ENCODE results near the gene ITFG2. TPM values are rescaled to one million over a fixed set of nuclear protein-coding genes. Genes with fewer than 3 reads are reported as not detected.
A peak's percentile ranks its signal among the peaks of the same experiment; 100 is the strongest.

The ITFG2 gene
- total RNA-seq, 1 experiment from 2014 or later = 23.9 TPM

DNA sequence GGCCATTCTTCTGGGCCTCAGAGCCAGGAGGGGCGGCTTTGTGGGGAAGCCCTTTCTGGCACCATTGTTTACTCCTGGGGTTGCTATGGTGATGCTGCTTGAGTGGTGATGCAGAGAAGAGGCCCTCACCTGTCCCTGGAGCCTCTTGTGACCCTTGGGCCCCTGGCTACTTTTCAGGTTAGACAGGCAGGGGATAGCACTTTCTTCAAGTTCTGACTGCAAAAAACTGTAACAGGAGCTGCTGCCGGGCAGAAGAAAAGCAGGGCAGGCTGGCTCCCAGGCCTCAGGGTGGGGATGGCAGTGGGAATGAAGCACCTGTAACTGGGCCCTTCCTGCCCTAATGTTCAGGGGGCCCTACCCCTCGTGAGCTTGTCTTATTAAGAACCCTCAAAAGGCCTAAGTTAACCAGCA is 44.6 kb downstream of the ITFG2 start, which contains the start of gene TEX52:
Gene TEX52 (minus strand): TSS at position 19 of the 411 bp plus-strand sequence. CDS start 13 bp downstream, at position 6.
- ATAC-seq = peak; percentile 55

DNA sequence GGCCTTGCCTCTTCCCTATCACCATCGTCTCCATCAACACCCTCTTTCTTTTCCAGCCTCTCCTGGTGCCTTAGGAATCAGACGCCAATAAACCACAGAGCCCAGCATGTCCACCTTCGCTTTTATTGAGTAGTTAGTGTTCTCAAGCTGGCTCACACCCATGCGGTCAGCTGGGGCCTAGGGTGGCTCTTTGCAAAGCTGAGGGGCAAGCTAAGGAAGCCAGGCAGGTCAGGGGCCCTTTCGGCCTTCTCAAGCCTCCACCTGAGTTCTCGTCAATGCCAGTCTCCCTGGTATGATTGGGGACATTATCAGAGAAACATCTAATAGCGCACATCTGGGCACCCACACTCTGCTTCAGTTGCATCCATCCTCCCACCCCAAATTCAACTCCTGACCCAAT is 45.1 kb downstream of the ITFG2 start:
- ATAC-seq (no peak), DNase-seq (ENCODE audit: low spot score) (no peak)
- Mint-ChIP-seq H3K4me3 (no peak overlapping the region), H3K4me1 (peaks cover 3% of the 10 kb centered on the region; the same call in 1 of the 2 replicates), H3K36me3 (peaks cover 34% of the 10 kb centered on the region), H3K9me3 (no peaks in the 10 kb centered on the region), H3K27me3 (ENCODE audit: low read depth) (no peaks in the 10 kb centered on the region; the same call in 1 of the 2 replicates), H3K27ac (no peak overlapping the region)
- ChIA-PET CTCF (interaction anchor here (1.0 to 4.2 kb wide), 4 partner anchors 12 to 184 kb away, joined by 4 to 24 read pairs (median 8); no protein-coding TSS in a partner anchor), POLR2A (interaction anchor here (0.7 to 1.1 kb wide), 2 partner anchors 20 to 33 kb away, joined by 3 to 4 read pairs; partner anchors contain the start of genes FOXM1 and RHNO1)
- TF ChIP-seq, protein P1, sequence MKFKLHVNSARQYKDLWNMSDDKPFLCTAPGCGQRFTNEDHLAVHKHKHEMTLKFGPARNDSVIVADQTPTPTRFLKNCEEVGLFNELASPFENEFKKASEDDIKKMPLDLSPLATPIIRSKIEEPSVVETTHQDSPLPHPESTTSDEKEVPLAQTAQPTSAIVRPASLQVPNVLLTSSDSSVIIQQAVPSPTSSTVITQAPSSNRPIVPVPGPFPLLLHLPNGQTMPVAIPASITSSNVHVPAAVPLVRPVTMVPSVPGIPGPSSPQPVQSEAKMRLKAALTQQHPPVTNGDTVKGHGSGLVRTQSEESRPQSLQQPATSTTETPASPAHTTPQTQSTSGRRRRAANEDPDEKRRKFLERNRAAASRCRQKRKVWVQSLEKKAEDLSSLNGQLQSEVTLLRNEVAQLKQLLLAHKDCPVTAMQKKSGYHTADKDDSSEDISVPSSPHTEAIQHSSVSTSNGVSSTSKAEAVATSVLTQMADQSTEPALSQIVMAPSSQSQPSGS (CRISPR knock-in tag; IDR thresholded peaks at IDR 0.05; ENCODE audit: borderline replicate concordance, low read depth) = no peak
- no peak for TF ChIP-seq FOXK1 (CRISPR knock-in tag; IDR thresholded peaks at IDR 0.05)
- no peak for TF ChIP-seq TEAD4 (CRISPR knock-in tag; IDR thresholded peaks at IDR 0.05)
- TF ChIP-seq ERG (CRISPR knock-in tag; IDR thresholded peaks at IDR 0.05) = no peak
- TF ChIP-seq, protein P2, sequence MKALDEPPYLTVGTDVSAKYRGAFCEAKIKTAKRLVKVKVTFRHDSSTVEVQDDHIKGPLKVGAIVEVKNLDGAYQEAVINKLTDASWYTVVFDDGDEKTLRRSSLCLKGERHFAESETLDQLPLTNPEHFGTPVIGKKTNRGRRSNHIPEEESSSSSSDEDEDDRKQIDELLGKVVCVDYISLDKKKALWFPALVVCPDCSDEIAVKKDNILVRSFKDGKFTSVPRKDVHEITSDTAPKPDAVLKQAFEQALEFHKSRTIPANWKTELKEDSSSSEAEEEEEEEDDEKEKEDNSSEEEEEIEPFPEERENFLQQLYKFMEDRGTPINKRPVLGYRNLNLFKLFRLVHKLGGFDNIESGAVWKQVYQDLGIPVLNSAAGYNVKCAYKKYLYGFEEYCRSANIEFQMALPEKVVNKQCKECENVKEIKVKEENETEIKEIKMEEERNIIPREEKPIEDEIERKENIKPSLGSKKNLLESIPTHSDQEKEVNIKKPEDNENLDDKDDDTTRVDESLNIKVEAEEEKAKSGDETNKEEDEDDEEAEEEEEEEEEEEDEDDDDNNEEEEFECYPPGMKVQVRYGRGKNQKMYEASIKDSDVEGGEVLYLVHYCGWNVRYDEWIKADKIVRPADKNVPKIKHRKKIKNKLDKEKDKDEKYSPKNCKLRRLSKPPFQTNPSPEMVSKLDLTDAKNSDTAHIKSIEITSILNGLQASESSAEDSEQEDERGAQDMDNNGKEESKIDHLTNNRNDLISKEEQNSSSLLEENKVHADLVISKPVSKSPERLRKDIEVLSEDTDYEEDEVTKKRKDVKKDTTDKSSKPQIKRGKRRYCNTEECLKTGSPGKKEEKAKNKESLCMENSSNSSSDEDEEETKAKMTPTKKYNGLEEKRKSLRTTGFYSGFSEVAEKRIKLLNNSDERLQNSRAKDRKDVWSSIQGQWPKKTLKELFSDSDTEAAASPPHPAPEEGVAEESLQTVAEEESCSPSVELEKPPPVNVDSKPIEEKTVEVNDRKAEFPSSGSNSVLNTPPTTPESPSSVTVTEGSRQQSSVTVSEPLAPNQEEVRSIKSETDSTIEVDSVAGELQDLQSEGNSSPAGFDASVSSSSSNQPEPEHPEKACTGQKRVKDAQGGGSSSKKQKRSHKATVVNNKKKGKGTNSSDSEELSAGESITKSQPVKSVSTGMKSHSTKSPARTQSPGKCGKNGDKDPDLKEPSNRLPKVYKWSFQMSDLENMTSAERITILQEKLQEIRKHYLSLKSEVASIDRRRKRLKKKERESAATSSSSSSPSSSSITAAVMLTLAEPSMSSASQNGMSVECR (CRISPR knock-in tag; IDR thresholded peaks at IDR 0.05; ENCODE audit: borderline replicate concordance) = no peak
- TF ChIP-seq, protein P3, sequence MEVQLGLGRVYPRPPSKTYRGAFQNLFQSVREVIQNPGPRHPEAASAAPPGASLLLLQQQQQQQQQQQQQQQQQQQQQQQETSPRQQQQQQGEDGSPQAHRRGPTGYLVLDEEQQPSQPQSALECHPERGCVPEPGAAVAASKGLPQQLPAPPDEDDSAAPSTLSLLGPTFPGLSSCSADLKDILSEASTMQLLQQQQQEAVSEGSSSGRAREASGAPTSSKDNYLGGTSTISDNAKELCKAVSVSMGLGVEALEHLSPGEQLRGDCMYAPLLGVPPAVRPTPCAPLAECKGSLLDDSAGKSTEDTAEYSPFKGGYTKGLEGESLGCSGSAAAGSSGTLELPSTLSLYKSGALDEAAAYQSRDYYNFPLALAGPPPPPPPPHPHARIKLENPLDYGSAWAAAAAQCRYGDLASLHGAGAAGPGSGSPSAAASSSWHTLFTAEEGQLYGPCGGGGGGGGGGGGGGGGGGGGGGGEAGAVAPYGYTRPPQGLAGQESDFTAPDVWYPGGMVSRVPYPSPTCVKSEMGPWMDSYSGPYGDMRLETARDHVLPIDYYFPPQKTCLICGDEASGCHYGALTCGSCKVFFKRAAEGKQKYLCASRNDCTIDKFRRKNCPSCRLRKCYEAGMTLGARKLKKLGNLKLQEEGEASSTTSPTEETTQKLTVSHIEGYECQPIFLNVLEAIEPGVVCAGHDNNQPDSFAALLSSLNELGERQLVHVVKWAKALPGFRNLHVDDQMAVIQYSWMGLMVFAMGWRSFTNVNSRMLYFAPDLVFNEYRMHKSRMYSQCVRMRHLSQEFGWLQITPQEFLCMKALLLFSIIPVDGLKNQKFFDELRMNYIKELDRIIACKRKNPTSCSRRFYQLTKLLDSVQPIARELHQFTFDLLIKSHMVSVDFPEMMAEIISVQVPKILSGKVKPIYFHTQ (CRISPR knock-in tag; IDR thresholded peaks at IDR 0.05) = no peak
- no peak for TF ChIP-seq CBFB (CRISPR knock-in tag; IDR thresholded peaks at IDR 0.05; ENCODE audit: low read depth)
- TF ChIP-seq MLX (CRISPR knock-in tag; IDR thresholded peaks at IDR 0.05) = no peak

More for the DNA sequence above, 44.6 kb downstream of the ITFG2 start, which contains the start of gene TEX52:
- Mint-ChIP-seq H3K4me3 (no peak within 1 kb of the TSS), H3K36me3 (peaks cover 32% of the 10 kb centered on the region), H3K27ac (no peak within 1 kb of the TSS), H3K27me3 (ENCODE audit: low read depth) (no peaks in the 10 kb centered on the region; the same call in 1 of the 2 replicates), H3K9me3 (no peaks in the 10 kb centered on the region), H3K4me1 (peaks cover 3% of the 10 kb centered on the region; the same call in 1 of the 2 replicates)
- POLR2A ChIA-PET = interaction anchor here (1.1 kb wide), 1 partner anchor 20 kb away, joined by 4 read pairs; the partner anchor contains the start of genes FOXM1 and RHNO1
- peak; percentile 51 for DNase-seq (ENCODE audit: low spot score)
- TF ChIP-seq ESRRA (CRISPR knock-in tag; IDR thresholded peaks at IDR 0.05; ENCODE audit: borderline replicate concordance) (no peak), FOXK1 (CRISPR knock-in tag; IDR thresholded peaks at IDR 0.05) (no peak), E2F1 (CRISPR knock-in tag; IDR thresholded peaks at IDR 0.05) (no peak), EMX1 (CRISPR knock-in tag; IDR thresholded peaks at IDR 0.05) (no peak), ELF4 (CRISPR knock-in tag; IDR thresholded peaks at IDR 0.05; ENCODE audit: low read depth) (no peak), CREM (CRISPR knock-in tag; IDR thresholded peaks at IDR 0.05) (no peak), ATF1 (CRISPR knock-in tag; IDR thresholded peaks at IDR 0.05) (no peak), GRHL2 (CRISPR knock-in tag; IDR thresholded peaks at IDR 0.05; ENCODE audit: insufficient replicate concordance, severe bottlenecking) (no peak), JAZF1 (CRISPR knock-in tag; IDR thresholded peaks at IDR 0.05) (no peak), IRF2 (CRISPR knock-in tag; IDR thresholded peaks at IDR 0.05; ENCODE audit: borderline replicate concordance, low read depth) (no peak), NFYB (CRISPR knock-in tag; conservative IDR thresholded peaks at IDR 0.05; ENCODE audit: low read depth) (no peak), ZNF138 (CRISPR knock-in tag; conservative IDR thresholded peaks at IDR 0.05) (no peak), USF1 (CRISPR knock-in tag; IDR thresholded peaks at IDR 0.05) (no peak), ZNF416 (CRISPR knock-in tag; IDR thresholded peaks at IDR 0.05) (no peak)
- TF ChIP-seq, protein P4, sequence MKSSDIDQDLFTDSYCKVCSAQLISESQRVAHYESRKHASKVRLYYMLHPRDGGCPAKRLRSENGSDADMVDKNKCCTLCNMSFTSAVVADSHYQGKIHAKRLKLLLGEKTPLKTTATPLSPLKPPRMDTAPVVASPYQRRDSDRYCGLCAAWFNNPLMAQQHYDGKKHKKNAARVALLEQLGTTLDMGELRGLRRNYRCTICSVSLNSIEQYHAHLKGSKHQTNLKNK (CRISPR knock-in tag; IDR thresholded peaks at IDR 0.05) = no peak
- TF ChIP-seq, protein P5, sequence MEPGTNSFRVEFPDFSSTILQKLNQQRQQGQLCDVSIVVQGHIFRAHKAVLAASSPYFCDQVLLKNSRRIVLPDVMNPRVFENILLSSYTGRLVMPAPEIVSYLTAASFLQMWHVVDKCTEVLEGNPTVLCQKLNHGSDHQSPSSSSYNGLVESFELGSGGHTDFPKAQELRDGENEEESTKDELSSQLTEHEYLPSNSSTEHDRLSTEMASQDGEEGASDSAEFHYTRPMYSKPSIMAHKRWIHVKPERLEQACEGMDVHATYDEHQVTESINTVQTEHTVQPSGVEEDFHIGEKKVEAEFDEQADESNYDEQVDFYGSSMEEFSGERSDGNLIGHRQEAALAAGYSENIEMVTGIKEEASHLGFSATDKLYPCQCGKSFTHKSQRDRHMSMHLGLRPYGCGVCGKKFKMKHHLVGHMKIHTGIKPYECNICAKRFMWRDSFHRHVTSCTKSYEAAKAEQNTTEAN (CRISPR knock-in tag; IDR thresholded peaks at IDR 0.05) = no peak
- CTCF ChIA-PET = interaction anchor here (0.8 to 4.2 kb wide), 4 partner anchors 11 to 184 kb away, joined by 3 to 24 read pairs (median 8); no protein-coding TSS in a partner anchor

All from WTC11 (cell line).